Natural killer cell treated with Interleukin-12 subunit alpha and Interleukin-12 subunit beta and Interleukin-15 and Interleukin-18, amount 100 ng/mL, for 72 hours (primary cell): ENCODE results near the gene DDB1. TPM values are rescaled to one million over a fixed set of nuclear protein-coding genes. Genes with fewer than 3 reads are reported as not detected.

Experiments used
- ATAC-seq, 2 donors: fragments of 150-1000 bp; cut with Tn5 transposase in 1 of 2; sonication (Bioruptor Pico), chemical (Tn5 transposase) in 1 of 2; 2 replicates each; pipeline ENCODE4 v1.10.0; 2021
- DNase-seq: peaks from one replicate; pipeline ENCODE4 v3.0.0; 2022; ENCODE audit warnings: low spot score
- H3K27ac Mint-ChIP-seq, 2 donors: 1 replicate in 1 of 2; 2 replicates in 1 of 2; pipeline ENCODE4 v1.8.0; 2022; ENCODE audit warnings: mixed read lengths in 2 of 2, mild to moderate bottlenecking in 1 of 2, moderate library complexity in 1 of 2
- H3K27me3 Mint-ChIP-seq, 2 donors: 1 replicate in 1 of 2; 2 replicates in 1 of 2; pipeline ENCODE4 v1.8.0; 2022; ENCODE audit warnings: mixed read lengths in 2 of 2
- H3K36me3 Mint-ChIP-seq: one replicate; pipeline ENCODE4 v1.8.0; 2022; ENCODE audit warnings: mixed read lengths
- H3K4me1 Mint-ChIP-seq, 2 donors: 1 replicate in 1 of 2; 2 replicates in 1 of 2; pipeline ENCODE4 v1.8.0; 2022; ENCODE audit warnings: low read depth in 2 of 2, mixed read lengths in 2 of 2, mild to moderate bottlenecking in 1 of 2
- H3K4me3 Mint-ChIP-seq: one replicate; pipeline ENCODE4 v1.8.0; 2022; ENCODE audit warnings: mixed read lengths
- H3K9me3 Mint-ChIP-seq: 2 replicates; pipeline ENCODE4 v1.8.0; 2022; ENCODE audit warnings: mixed read lengths
- total RNA-seq, 2 donors: library from RNA; stranded (reverse); gene quantifications; one replicate each; pipeline ENCODE4 v1.2.3, GENCODE V29; 2022

DDB1 gene
- total RNA-seq, 2 donors from 2014 or later = 241 to 276 TPM

DNA sequence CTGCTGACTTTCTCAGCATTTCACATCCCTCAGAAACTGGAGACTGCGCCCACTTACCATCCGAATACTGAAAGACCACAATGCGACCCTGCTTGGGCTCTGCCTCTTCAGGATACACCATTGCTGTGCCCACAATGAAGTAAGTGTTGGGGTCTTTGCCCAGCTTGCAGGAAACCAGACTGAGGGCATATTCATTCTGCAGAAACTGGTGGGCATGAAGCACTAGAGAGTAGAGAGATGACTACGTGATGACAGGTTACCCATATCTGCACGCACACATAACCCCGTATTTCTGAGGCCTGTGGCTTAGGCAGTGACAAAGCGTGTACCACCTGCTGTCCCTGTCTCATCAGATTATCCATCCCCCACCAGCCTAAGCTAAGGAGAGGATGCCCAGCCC, 23.2 kb downstream of the DDB1 start:
- Mint-ChIP-seq H3K27ac (peak overlapping the region in 1 of 2 donors; percentile 44), H3K36me3 (peaks cover 18% of the 10 kb centered on the region), H3K4me3 (peak overlapping the region; percentile 22), H3K27me3 (no peaks in the 10 kb centered on the region), H3K4me1 (no peaks in the 10 kb centered on the region), H3K9me3 (no peaks in the 10 kb centered on the region)
- no peak for DNase-seq
- peak; percentile 56 to 88 for ATAC-seq

DNA sequence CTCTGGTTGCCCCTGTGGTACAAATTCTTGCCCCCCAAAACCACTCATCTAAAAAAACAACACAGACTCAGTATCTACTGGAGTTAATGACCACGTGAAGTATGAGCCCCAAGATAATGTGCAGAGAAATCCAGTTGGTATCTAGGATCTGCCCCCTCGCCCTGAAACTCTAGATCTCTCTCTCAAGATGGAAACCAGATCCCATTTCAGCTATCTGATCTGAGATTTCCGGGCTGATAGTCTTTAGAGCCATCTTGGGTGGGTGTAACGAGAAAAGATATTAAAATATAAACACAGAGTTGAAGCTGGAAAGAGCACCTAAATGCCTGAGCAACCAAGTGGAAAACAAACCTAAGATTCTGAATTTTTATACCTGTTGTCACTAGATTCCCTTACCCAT, 23.8 kb downstream of the DDB1 start:
- peaks cover 20% of the 10 kb centered on the region for H3K36me3 Mint-ChIP-seq

DNA sequence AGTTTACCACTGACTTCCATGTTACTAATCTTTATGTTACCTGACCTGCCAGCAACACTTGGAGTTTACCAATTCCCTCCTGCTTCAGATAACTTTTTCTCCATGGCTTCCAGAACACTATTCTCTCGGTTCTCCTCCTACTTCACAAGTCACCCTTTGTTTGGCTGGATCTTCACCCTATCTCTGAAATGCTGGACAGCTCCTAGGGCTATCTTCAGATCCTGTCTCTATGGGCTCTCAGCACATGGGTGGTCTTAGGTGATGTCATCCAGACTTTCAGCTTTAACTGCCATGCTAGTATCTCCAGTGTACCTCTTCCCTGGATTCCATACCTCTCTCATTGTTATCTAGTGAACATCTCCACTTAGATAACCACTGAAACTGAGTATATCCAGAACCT, 25.6 kb downstream of the DDB1 start:
- no peaks in the 10 kb centered on the region for H3K27me3 Mint-ChIP-seq
- H3K27ac Mint-ChIP-seq = no peak overlapping the region

More for the DNA sequence above, 23.8 kb downstream of the DDB1 start:
- H3K9me3 Mint-ChIP-seq = no peaks in the 10 kb centered on the region
- H3K4me3 Mint-ChIP-seq = peak overlapping the region; percentile 19
- ATAC-seq (no peak), DNase-seq (no peak)
- H3K27ac Mint-ChIP-seq = peak overlapping the region in 1 of 2 donors; percentile 44
- H3K4me1 Mint-ChIP-seq = no peaks in the 10 kb centered on the region
- no peaks in the 10 kb centered on the region for H3K27me3 Mint-ChIP-seq

DNA sequence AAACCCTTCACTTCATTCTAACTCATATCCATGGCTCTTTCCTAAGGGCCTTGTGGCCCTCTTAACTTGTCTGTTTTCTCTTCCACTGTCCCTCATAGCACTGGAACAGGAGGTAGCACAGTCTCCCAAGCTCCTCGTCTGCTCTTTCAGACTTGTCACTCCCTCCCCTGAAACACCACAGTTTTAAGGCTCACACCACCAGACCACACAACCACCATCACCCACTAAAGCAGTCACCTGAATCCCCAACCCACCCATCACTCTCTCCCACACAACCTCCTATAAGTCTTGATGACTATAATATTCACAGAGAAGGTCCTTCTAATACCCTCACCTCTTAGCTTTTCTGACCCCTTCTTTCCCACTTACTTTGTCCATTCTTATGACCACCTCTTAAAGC, 26.7 kb downstream of the DDB1 start:
- DNase-seq = no peak
- Mint-ChIP-seq H3K36me3 (peaks cover 21% of the 10 kb centered on the region), H3K27me3 (no peaks in the 10 kb centered on the region), H3K4me3 (no peak overlapping the region), H3K4me1 (no peaks in the 10 kb centered on the region), H3K9me3 (no peaks in the 10 kb centered on the region), H3K27ac (no peak overlapping the region)
- ATAC-seq = peak in 1 of 2 donors; percentile 8

More for the DNA sequence above, 25.6 kb downstream of the DDB1 start:
- Mint-ChIP-seq H3K4me3 (no peak overlapping the region), H3K9me3 (no peaks in the 10 kb centered on the region), H3K36me3 (peaks cover 12% of the 10 kb centered on the region), H3K4me1 (no peaks in the 10 kb centered on the region)
- DNase-seq = no peak
- no peak for ATAC-seq

DNA sequence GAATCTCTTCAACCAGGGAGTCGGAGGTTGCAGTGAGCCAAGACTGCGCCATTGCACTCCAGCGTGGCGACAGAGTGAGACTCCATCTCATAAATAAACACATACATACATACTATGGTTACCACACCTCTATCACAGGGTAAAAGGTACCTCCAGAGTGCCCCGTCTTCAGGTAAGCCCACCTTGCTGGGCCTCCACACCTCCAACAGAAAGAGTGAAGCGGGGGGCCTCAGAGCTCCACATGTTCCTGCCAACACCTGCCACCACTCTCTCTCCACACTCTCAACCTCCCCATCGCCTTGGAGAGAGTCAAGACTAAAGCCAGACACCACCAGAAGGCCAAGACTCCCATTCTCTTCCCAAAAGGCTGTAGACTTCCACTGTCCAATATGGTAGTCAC, 27.5 kb downstream of the DDB1 start:
- Mint-ChIP-seq H3K9me3 (no peaks in the 10 kb centered on the region), H3K36me3 (peaks cover 25% of the 10 kb centered on the region), H3K4me3 (no peak overlapping the region), H3K4me1 (peaks cover 0 to 1% of the 10 kb centered on the region in 2 donors), H3K27me3 (no peaks in the 10 kb centered on the region), H3K27ac (no peak overlapping the region)
- DNase-seq = no peak
- no peak for ATAC-seq

DNA sequence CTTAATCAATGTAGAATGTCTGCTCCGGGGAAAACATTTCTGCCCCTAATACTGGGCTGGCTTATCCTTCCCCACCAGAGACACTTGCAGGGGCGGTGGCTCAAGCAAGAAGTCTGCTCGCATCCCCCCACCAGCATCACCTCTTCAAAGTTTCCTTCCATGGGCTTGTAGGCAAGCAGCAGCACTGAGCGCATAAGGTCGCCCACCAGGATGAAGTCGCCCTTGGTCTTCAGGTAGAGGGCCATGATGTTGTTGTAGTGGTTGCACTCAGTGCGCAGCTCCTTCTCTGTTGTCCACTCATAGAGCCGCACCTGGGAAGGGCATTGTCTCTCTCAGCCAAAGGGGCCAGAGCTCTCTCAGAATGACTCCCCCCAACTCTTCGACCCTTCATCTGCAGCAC, 29.2 kb downstream of the DDB1 start:
- ATAC-seq (no peak), DNase-seq (no peak)

DNA sequence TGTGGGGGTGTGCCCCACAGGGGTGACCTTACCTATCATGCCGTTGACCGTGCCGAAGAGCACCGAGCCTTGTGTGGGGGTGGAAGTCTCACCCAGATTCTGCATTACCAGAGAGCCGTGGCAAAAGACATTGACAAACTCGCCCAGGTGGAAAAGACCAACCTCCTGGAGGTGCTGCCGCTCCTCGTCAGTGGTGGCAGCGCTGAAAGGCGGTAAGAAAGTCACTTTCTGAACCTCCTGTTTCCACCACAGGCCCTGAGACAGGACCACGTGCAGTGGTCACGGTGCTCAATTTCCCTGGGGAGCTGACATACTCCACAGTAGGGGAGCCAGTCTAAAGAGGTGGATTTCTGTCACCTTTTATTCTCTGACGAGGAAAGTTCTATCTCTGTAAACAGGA, 30.4 kb downstream of the DDB1 start:
- Mint-ChIP-seq H3K36me3 (peaks cover 26% of the 10 kb centered on the region), H3K27me3 (no peaks in the 10 kb centered on the region), H3K4me1 (peaks cover 20 to 21% of the 10 kb centered on the region in 2 donors), H3K4me3 (no peak overlapping the region), H3K9me3 (no peaks in the 10 kb centered on the region), H3K27ac (no peak overlapping the region)
- DNase-seq (no peak), ATAC-seq (peak in 1 of 2 donors; percentile 7)

More for the DNA sequence above, 29.2 kb downstream of the DDB1 start:
- H3K9me3 Mint-ChIP-seq = no peaks in the 10 kb centered on the region
- no peak overlapping the region for H3K4me3 Mint-ChIP-seq
- H3K27me3 Mint-ChIP-seq = no peaks in the 10 kb centered on the region
- peaks cover 23% of the 10 kb centered on the region for H3K36me3 Mint-ChIP-seq
- H3K27ac Mint-ChIP-seq = no peak overlapping the region
- peaks cover 9 to 10% of the 10 kb centered on the region in 2 donors for H3K4me1 Mint-ChIP-seq

DNA sequence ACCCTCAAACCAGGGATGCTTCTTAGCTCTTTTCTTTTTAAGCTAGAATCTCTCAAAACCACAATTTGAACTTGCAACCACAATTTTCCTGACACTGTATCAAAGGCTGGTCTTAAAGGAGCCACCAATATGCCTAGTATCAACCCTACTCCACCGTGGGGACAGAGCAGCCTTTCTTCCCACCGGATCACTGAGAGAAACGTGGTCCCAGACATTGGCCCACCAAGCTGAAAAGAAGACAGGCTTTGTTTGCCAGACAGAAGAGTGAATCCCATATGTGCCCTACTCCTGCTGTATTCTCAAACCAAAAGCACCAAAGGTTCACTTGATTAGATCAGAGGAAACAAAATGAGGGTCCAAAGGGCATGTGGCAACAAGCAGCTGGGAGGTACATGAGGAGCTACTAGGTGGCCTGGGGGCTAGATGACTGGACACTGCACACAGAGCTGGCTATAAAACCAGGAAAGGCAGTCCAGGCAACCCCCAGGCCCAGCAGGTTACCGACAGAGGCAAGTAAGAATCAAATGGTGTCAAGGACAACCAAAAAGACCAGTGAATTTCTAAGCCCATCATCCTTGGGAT, 34.2 kb downstream of the DDB1 start:
- Mint-ChIP-seq H3K27ac (peak overlapping the region in 1 of 2 donors; percentile 14), H3K4me1 (peaks cover 28 to 29% of the 10 kb centered on the region in 2 donors), H3K27me3 (no peaks in the 10 kb centered on the region), H3K9me3 (no peaks in the 10 kb centered on the region), H3K4me3 (no peak overlapping the region), H3K36me3 (peaks cover 29% of the 10 kb centered on the region)
- no peak for ATAC-seq
- DNase-seq = no peak

DNA sequence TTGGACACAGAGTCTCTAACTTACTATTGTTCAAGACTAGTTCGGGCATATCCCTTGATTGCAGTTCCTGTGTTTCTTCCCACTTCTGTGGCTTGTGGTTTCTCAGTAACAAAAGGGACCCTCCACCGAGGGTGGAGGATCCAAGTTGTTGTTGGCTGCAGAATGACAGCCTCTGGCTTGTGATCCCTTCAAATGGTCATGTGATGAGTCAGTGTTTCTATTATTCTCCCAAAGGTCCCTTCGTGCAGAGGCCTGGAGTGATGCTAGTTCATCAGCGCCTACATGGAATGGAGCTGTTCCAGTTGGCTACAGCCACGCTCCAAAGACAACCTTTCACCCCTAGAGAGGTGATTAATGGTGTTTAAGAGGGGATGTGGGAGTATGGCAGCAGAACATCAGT, 35.2 kb downstream of the DDB1 start:
- H3K4me3 Mint-ChIP-seq = peak overlapping the region; percentile 21
- H3K27me3 Mint-ChIP-seq = peaks cover under 1 to 5% of the 10 kb centered on the region in 2 donors
- ATAC-seq = peak in 1 of 2 donors; percentile 49
- peak overlapping the region in 1 of 2 donors; percentile 14 for H3K27ac Mint-ChIP-seq
- H3K9me3 Mint-ChIP-seq = no peaks in the 10 kb centered on the region
- H3K36me3 Mint-ChIP-seq = peaks cover 29% of the 10 kb centered on the region
- peaks cover 28 to 29% of the 10 kb centered on the region in 2 donors for H3K4me1 Mint-ChIP-seq
- DNase-seq = no peak

DNA sequence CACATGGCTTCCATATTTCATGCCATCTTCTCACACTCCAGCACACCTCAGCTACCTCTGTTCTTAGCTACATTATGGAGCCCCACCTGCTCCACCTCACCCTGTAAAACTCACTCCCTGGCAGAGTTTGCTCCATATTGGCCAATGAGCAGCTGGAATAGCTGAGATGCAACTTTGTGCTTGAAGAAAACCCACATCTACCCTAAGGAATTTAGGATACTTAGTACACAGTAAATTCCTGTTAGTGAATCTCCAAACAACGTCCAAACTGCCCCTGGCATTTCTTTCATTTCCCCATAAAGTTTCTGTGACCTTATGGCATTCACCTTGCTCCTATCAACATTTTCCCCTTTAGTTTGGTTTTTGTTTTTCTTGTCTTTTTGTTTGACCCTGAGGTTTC, 35.6 kb downstream of the DDB1 start:
- DNase-seq = no peak
- peaks cover 28 to 29% of the 10 kb centered on the region in 2 donors for H3K4me1 Mint-ChIP-seq
- peak overlapping the region in 1 of 2 donors; percentile 14 for H3K27ac Mint-ChIP-seq
- ATAC-seq = no peak
- peaks cover 4 to 8% of the 10 kb centered on the region in 2 donors for H3K27me3 Mint-ChIP-seq
- peaks cover 29% of the 10 kb centered on the region for H3K36me3 Mint-ChIP-seq
- H3K4me3 Mint-ChIP-seq = peak overlapping the region; percentile 21
- no peaks in the 10 kb centered on the region for H3K9me3 Mint-ChIP-seq

DNA sequence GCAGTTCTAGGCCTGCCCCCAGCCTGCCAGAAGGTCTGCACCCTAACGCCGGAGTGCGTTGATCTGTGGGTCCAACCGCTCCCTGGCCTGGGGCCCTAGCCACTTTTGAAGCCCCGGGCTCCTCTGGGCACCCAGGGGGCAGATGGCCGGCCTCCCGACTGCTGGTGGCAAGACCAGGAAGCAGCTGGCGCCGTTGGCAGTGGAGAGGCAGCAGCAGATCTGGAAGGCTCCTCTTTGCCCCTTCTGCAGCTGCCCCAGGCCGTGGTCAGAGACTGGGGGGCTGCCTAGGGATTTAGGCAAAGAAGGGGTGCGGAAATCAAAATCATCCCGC, 37.3 kb downstream of the DDB1 start:
- DNase-seq (no peak), ATAC-seq (no peak)
- Mint-ChIP-seq H3K4me1 (peaks cover 28 to 29% of the 10 kb centered on the region in 2 donors), H3K4me3 (no peak overlapping the region), H3K27ac (no peak overlapping the region), H3K9me3 (no peaks in the 10 kb centered on the region), H3K27me3 (peaks cover 8 to 10% of the 10 kb centered on the region in 2 donors), H3K36me3 (peaks cover 14% of the 10 kb centered on the region)

DNA sequence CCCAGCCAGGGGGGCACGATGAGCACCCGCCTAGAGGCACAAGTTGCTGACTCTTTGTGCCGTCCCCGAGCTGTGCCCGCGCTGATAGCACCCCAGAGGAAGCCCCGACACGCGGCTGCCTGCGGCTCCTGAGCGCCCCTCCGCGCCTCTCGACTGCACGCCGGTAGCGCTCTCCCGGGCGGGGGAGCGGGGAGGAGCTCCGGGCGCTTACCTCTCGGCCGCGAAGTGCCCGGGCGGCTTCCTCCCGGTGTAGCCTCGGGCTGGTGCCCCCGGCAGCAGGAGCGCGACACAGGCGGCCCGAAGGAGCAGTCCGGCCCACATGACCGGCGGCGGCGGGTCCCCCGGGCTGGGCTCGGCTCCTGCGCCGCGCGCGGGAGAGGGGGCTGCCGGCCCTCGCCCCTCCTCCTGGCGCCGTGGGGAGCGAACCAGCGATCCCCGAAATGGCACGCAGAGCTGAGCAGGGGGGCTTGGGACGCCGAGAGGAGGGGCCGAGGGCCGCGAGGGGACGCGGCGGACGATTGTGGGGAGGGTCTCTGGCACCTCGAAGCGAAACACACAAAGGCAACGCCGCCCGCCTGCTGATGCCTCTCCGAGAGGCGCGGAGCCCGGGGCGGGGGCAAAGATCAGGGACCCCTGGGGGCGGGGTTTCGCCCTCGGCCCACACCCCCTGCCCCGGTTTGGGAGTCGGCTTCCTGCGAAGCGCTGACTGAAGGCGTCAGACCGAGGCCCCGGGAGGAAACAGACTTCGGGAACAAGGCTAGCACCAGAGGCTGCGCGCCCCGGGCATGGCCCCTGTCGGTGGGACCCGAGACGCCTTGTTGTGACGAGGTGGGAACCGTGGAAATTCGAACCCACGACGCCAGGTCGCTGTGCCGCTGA, 37.9 kb downstream of the DDB1 start, which contains the start of gene VWCE:
Gene VWCE (minus strand): TSS at position 600 of the 879 bp plus-strand sequence. CDS start 279 bp downstream, at position 321.
- H3K4me3 Mint-ChIP-seq = peak within 1 kb of the TSS; percentile 74
- H3K36me3 Mint-ChIP-seq = peaks cover 11% of the 10 kb centered on the region
- ATAC-seq (peak; percentile 81), DNase-seq (no peak)
- no peaks in the 10 kb centered on the region for H3K9me3 Mint-ChIP-seq
- H3K27me3 Mint-ChIP-seq = peaks cover 8 to 10% of the 10 kb centered on the region in 2 donors
- peaks cover 26 to 28% of the 10 kb centered on the region in 2 donors for H3K4me1 Mint-ChIP-seq
- no peak within 1 kb of the TSS for H3K27ac Mint-ChIP-seq

DNA sequence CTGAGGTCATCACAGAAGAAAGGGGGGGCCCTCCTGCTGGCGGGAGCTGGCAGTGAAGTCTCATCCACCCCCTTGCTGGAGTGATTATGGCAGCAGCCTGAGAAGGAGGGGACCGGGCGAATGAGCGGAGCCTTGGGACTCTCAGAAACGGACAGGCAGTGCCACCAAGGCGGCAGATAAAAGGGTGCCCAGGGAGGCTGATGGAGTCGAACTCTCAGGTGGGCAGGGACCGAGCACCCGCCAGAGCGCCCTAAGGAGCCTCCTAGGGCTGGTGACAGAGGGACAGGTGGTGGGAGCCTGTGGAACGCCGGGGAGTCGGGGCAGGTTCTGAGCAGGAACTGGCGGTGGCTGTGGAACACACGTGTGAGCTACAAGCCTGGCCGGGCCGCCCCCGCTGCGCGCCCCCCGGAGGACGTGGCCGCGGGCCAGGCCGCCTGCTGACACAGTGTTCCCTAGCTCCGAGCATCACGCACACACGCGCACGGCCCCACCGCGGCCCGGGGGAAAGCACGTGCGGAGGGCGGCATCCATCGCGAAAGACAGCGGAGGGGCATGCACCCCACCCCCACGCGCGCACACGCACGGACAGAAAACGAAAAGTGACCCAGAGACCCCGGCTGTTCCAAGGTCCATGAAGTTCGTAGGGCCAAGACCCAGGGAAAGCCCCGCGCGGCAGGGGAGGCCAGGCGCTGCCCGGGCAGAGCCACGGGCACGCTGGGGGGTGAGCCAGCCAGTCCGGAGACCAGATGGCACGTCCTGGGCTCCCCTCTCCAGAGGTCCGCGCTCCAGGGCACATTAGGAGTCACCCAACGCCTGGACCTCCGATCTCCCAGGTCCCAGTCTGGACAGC, 38.8 kb downstream of the DDB1 start:
- H3K4me3 Mint-ChIP-seq = peak overlapping the region; percentile 74
- H3K27ac Mint-ChIP-seq = no peak overlapping the region
- H3K9me3 Mint-ChIP-seq = no peaks in the 10 kb centered on the region
- ATAC-seq (peak; percentile 56 to 65), DNase-seq (no peak)
- H3K36me3 Mint-ChIP-seq = peaks cover 11% of the 10 kb centered on the region
- peaks cover 22 to 23% of the 10 kb centered on the region in 2 donors for H3K4me1 Mint-ChIP-seq
- peaks cover 8 to 10% of the 10 kb centered on the region in 2 donors for H3K27me3 Mint-ChIP-seq
